Upper lobe of left lung (tissue), 6 donors: ENCODE results near the gene ARHGAP15. TPM values are rescaled to one million over a fixed set of nuclear protein-coding genes. Genes with fewer than 3 reads are reported as not detected.

Experiments
- ATAC-seq, 2 donors: fragments of 200-7000 bp; cut with Tn5 transposase; one replicate each; pipeline ENCODE4 v1.9.1; 2022; ENCODE audit warnings: mild to moderate bottlenecking in 2 of 2, moderate library complexity in 2 of 2; ENCODE audit not compliant: low FRiP score in 2 of 2
- DNase-seq, 2 donors: peaks; one replicate each; pipeline ENCODE4 v3.0.0-alpha.2; 2019 to 2020
- H3K27ac ChIP-seq, 4 donors: fragments of 200-600 bp; sonication (generic); one replicate each; pipeline ENCODE4 v1.5.1; 2016 to 2019
- H3K27me3 ChIP-seq, 4 donors: fragments of 200-600 bp; sonication (generic); one replicate each; pipeline ENCODE4 v1.5.1; 2017 to 2019
- H3K36me3 ChIP-seq, 4 donors: fragments of 200-600 bp; sonication (generic); one replicate each; pipeline ENCODE4 v1.5.1; 2016 to 2019
- H3K4me1 ChIP-seq, 4 donors: fragments of 200-600 bp; sonication (generic); one replicate each; pipeline ENCODE4 v1.5.1; 2018 to 2019
- H3K4me3 ChIP-seq, 4 donors: fragments of 200-600 bp; sonication (generic); one replicate each; pipeline ENCODE4 v1.5.1; 2017 to 2019; ENCODE audit warnings: mild to moderate bottlenecking in 2 of 4, moderate library complexity in 1 of 4
- H3K9me3 ChIP-seq, 4 donors: fragments of 200-600 bp; sonication (generic); one replicate each; pipeline ENCODE4 v1.5.1; 2018 to 2019
- EP300 ChIP-seq, 4 donors: sonication (generic); formaldehyde crosslinking; IDR thresholded peaks; one replicate each; pipeline ENCODE4 v1.5.1; 2017; ENCODE audit warnings: antibody characterized with exemption in 4 of 4, control low read depth in 2 of 4
- POLR2A ChIP-seq, 4 donors: fragments of 450-650 bp; IDR thresholded peaks; one replicate each; pipeline ENCODE4 v1.5.1; 2016 to 2017; ENCODE audit warnings: antibody characterized with exemption in 4 of 4, mild to moderate bottlenecking in 2 of 4
- POLR2AphosphoS5 ChIP-seq, 2 donors: sonication (generic); formaldehyde crosslinking; IDR thresholded peaks; one replicate each; pipeline ENCODE4 v1.5.1; 2017; ENCODE audit warnings: antibody characterized with exemption in 2 of 2
- WGBS, 2 donors: methylation state at CpG; one replicate each; pipeline ENCODE4 v1.1.5; 2017 to 2018; 5-methylcytosine and 5-hydroxymethylcytosine counted together
- total RNA-seq, 6 donors: library from RNA; depleted of rRNA in 4 of 6; stranded (reverse); fragments of >200 nt in 4 of 6; gene quantifications; one replicate each; pipeline versions ENCODE4 v1.1.0 to v1.2.1, GENCODE V29; 2016 to 2021
- TF ChIP-seq, protein P1 (sequence below), 6 experiments: fragments of 450-650 bp in 4 of 6; fragments of 200-600 bp in 2 of 6; sonication (generic) in 2 of 6; IDR thresholded peaks; one replicate each; pipeline ENCODE4 v1.5.1; 2016 to 2019; ENCODE audit warnings: antibody characterized with exemption in 6 of 6
- donor health status: DM: no; HTN: no; CAD: no; lungs with moderate emphysema.
- donor health status: DM: no; HTN: yes; CAD: no; lungs with severe emphysema.

ARHGAP15 gene
- total RNA-seq, 6 donors from 2014 or later: 11.9 to 57.6 (median 17.5) TPM

GRCh38 chr2:143469323-143469722, 340.1 kb downstream of the ARHGAP15 start:
- H3K4me3 ChIP-seq: no peak overlapping the region
- no peak for ATAC-seq
- DNase-seq: no peak
- H3K36me3 ChIP-seq: no peaks in the 10 kb centered on the region
- H3K27me3 ChIP-seq: no peaks in the 10 kb centered on the region
- no peak for TF ChIP-seq POLR2AphosphoS5 (IDR thresholded peaks at IDR 0.05)
- TF ChIP-seq EP300 (IDR thresholded peaks at IDR 0.05): no peak
- H3K4me1 ChIP-seq: peaks cover 0 to 9% (median 0%) of the 10 kb centered on the region in 4 donors
- WGBS, 2 donors: 86 to 89% methylated on average over 7 of the region's 7 CpGs
- no peak overlapping the region for H3K27ac ChIP-seq
- H3K9me3 ChIP-seq: no peaks in the 10 kb centered on the region

DNA sequence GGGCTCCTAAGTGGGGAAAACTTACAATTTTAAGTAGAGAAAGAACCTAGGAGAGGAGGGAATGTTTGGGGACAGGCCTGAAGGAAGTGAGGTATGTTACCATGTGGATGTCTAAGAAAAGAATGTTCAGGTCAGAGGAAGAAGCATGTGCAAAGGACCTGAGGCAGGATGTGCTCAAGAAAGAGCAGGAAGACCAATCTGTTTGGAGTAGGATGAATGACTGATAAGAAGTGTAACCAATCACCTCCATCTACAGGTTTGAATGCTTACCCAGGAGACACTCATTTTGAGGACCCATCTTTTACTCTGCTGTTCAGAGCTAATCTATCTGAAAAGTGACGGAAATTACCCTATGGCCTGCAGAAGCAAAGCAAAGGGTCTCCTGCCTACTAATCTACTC, 342.3 kb downstream of the ARHGAP15 start:
- ATAC-seq: no peak
- Histone ChIP-seq H3K27me3 (no peaks in the 10 kb centered on the region), H3K4me3 (no peak overlapping the region), H3K4me1 (peaks cover 0 to 9% (median 0%) of the 10 kb centered on the region in 4 donors), H3K9me3 (no peaks in the 10 kb centered on the region), H3K27ac (no peak overlapping the region), H3K36me3 (no peaks in the 10 kb centered on the region)
- WGBS, 2 donors: 100% methylated on average over 1 of the region's 1 CpG
- TF ChIP-seq, protein P1, sequence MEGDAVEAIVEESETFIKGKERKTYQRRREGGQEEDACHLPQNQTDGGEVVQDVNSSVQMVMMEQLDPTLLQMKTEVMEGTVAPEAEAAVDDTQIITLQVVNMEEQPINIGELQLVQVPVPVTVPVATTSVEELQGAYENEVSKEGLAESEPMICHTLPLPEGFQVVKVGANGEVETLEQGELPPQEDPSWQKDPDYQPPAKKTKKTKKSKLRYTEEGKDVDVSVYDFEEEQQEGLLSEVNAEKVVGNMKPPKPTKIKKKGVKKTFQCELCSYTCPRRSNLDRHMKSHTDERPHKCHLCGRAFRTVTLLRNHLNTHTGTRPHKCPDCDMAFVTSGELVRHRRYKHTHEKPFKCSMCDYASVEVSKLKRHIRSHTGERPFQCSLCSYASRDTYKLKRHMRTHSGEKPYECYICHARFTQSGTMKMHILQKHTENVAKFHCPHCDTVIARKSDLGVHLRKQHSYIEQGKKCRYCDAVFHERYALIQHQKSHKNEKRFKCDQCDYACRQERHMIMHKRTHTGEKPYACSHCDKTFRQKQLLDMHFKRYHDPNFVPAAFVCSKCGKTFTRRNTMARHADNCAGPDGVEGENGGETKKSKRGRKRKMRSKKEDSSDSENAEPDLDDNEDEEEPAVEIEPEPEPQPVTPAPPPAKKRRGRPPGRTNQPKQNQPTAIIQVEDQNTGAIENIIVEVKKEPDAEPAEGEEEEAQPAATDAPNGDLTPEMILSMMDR (IDR thresholded peaks at IDR 0.05): no peak
- TF ChIP-seq POLR2A (IDR thresholded peaks at IDR 0.05) (no peak), EP300 (IDR thresholded peaks at IDR 0.05) (no peak), POLR2AphosphoS5 (IDR thresholded peaks at IDR 0.05) (no peak)
- no peak for DNase-seq

- Histone ChIP-seq H3K9me3 (no peaks in the 10 kb centered on the region), H3K36me3 (no peaks in the 10 kb centered on the region), H3K27ac (peak overlapping the region in 2 of 4 donors; percentile 2 to 17), H3K27me3 (no peaks in the 10 kb centered on the region), H3K4me1 (peaks cover 0 to 9% (median 0%) of the 10 kb centered on the region in 4 donors), H3K4me3 (no peak overlapping the region)
- ATAC-seq: no peak
- WGBS, 2 donors: 51 to 56% methylated on average over 3 of the region's 3 CpGs
- no peak for TF ChIP-seq EP300 (IDR thresholded peaks at IDR 0.05)
- TF ChIP-seq POLR2AphosphoS5 (IDR thresholded peaks at IDR 0.05): no peak
- TF ChIP-seq, protein P1 (IDR thresholded peaks at IDR 0.05): no peak
- TF ChIP-seq POLR2A (IDR thresholded peaks at IDR 0.05): no peak
- no peak for DNase-seq
Observed at GRCh38 chr2:143473216-143473615, 344.0 kb downstream of the ARHGAP15 start.

GRCh38 chr2:143473820-143474219, 344.6 kb downstream of the ARHGAP15 start:
- H3K9me3 ChIP-seq: no peaks in the 10 kb centered on the region
- H3K27me3 ChIP-seq: no peaks in the 10 kb centered on the region
- ATAC-seq: no peak
- TF ChIP-seq POLR2A (IDR thresholded peaks at IDR 0.05) (no peak), POLR2AphosphoS5 (IDR thresholded peaks at IDR 0.05) (no peak), EP300 (IDR thresholded peaks at IDR 0.05) (no peak)
- TF ChIP-seq, protein P1 (IDR thresholded peaks at IDR 0.05): no peak
- DNase-seq: no peak
- WGBS, 2 donors: 66 to 69% methylated on average over 3 of the region's 3 CpGs
- H3K36me3 ChIP-seq: no peaks in the 10 kb centered on the region
- no peak overlapping the region for H3K4me3 ChIP-seq
- peaks cover 0 to 9% (median 0%) of the 10 kb centered on the region in 4 donors for H3K4me1 ChIP-seq
- H3K27ac ChIP-seq: peak overlapping the region in 3 of 4 donors; percentile 2 to 27 (median 17)

GRCh38 chr2:143474586-143474985, 345.4 kb downstream of the ARHGAP15 start:
- no peaks in the 10 kb centered on the region for H3K9me3 ChIP-seq
- H3K4me3 ChIP-seq: no peak overlapping the region
- TF ChIP-seq EP300 (IDR thresholded peaks at IDR 0.05) (no peak), POLR2AphosphoS5 (IDR thresholded peaks at IDR 0.05) (no peak)
- DNase-seq: no peak
- no peaks in the 10 kb centered on the region for H3K27me3 ChIP-seq
- peak overlapping the region in 2 of 4 donors; percentile 63 to 66 for H3K27ac ChIP-seq
- 74 to 85% methylated on average over 4 of the region's 4 CpGs for WGBS, 2 donors
- no peaks in the 10 kb centered on the region for H3K36me3 ChIP-seq
- peaks cover 0 to 9% (median 0%) of the 10 kb centered on the region in 4 donors for H3K4me1 ChIP-seq
- ATAC-seq: no peak
